NCI-H2029 (cell line): ENCODE data around the gene PLA2G12A.

Experiments
- DNase-seq: peaks from one replicate; lab custom pipeline; 2025; lab: John Stamatoyannopoulos, UW

PLA2G12A gene

DNA sequence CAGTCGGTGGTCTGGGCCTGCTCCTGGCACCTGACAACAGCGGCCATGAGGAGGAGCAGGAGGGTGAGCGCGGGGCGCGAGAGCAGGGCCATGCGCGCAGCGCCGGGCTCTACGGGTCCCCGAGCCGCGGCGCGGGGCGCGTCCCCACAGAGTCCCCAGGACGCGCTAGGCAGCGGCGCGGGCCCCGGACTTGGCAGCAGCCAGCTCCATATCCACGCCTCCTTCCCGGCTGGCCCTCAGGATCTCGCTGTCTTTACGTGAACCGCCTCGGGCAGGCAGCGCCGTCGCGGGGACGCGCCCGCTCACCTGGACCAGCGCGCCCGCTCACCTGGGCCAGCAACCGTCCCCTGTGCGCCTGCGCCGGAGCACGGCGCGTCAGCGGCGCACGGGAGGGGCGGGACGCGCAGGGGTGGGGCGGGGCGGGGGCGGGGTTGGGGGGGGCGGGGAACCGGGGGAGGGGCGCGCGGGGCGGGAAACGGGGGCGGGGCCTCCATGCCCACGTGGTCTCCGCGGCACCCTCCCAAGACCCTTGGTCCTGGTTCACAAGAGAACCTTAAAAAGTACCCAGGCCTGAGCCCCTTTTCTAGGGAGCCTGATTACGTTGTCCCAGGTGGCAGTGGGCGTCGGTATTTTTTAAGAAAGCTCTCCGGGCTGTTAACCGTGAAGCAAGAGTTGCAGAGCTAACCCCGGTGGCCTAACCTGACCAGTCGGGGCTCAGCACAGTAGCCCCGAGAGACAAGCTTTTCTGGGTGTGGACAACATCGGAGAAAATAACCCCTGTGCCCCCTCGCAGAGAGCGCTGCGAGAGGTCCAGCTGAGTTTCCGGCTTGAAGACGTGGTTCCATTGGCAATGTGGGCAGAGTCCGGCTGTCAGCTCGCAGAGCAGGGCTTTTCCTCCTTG is at the start of gene PLA2G12A:
PLA2G12A (minus strand) TSS at position 353 of the 901 bp plus-strand sequence; CDS start at position 92, 261 bp downstream.
- peak; percentile 82 for DNase-seq

DNA sequence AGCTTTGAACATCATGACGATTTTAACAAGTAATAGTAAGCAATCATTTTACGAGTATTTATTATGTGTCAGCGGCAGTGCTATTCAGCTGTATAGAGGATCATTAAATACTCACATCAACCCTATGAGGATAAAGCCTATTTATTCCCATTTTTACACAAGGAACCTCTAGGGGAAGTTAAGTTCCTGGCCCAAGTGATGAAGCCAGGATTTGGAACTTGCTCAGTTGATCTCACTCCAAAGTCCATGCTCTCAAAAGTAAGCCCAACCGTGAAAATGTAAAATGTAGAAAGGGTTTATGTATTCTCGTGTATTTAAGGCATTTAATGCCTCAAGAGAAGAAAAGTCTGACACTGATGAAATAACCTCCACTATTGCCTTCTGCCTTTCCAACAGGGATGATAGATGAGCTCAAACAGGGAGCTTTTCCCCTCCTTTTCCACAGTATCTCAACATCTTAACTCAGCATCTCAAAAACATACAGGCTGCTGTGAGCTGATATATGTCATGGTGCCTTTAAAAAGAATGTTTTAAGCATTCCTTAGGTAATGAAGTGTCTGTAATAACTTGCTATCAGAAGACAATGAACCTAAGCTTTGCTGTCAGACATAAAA is 35.0 kb upstream of the PLA2G12A start:
- no peak for DNase-seq

DNA sequence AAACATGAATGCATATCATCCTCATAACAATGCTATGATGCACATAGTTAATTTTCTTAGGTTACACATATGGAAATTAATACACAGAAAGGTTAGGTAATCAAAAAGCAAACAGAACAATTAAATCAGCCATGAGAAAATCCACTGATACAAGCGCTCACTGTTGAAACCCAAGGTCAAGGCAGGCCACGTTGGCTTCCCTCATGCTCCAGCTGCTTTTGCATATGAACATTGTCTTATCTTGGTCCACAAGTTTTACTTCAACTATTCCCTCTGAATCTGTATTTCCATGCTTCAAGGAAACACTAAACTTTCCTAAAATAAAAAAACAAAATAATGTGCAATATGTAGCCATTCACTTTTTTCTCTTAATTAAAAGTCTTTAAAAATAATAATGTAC is 34.5 kb upstream of the PLA2G12A start:
- DNase-seq, result no peak

DNA sequence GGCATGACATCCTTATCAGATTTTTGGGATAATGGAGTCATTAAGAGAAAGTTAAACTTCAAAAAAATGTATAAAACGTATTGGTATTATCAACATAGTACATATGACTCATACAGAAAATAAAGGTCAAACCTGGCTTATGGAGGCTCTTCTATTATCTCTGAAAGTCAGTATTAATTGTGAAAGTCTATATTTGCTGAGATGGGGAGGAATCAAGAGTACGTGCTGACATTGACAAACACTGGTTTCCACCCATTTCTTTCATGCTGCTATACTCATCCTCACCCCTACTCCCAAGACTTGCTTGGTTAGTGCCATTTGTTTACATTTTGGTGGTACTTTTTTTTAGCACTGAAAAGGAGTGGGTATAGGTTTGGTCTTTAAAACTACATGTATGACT is 30.8 kb upstream of the PLA2G12A start:
- no peak for DNase-seq

DNA sequence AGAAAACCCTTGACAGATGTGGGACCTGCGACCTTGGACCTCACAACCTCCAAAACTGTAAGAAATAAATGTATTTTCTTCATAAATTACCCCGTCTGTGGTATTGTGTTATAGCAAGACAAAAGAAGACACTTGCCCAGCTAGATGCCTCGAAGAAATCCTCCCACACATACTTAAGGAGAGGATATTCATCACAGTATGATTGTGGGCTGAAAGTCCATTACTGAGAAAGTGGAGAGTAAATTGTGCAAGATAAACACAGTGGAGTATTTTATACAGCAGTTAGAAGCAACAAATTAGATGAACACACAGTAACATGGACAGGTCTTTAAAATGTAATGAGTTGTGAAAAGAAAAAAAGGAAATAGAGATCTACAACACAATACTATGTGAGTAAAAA is 25.8 kb upstream of the PLA2G12A start:
- DNase-seq, result no peak

DNA sequence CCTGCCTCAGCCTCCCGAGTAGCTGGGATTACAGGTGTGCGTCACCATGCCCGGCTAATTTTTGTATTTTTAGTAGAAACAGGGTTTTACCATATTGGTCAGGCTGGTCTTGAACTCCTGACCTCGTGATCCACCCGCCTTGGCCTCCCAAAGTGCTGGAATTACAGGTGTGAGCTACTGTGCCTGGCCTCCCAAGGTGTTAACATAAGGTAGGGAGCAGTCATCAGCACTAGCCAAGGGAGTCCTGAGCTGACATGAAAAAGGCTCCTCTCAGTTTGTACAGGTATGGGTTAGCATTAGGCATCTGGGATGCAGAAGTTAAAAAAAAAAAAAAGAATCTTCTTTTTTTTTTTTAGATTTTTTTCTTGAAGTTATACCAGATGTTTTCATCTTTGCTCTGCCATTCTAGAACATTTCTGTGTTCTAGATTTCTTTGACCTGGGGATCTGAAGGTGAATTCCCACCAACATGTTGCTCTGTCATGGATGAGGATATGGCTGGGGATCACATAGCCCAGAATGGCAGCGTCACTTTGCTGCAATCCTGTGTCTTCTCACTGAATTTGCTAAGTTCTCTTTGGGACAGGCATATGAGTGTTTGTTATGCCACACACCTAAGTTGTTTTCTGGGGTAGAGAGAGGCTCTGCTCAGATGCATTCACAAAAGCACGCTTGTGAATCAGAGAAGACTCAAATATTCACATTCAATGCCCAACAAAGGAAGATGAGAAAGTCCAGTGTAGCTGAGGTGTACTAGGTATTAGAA is 24.4 kb upstream of the PLA2G12A start:
- no peak for DNase-seq

DNA sequence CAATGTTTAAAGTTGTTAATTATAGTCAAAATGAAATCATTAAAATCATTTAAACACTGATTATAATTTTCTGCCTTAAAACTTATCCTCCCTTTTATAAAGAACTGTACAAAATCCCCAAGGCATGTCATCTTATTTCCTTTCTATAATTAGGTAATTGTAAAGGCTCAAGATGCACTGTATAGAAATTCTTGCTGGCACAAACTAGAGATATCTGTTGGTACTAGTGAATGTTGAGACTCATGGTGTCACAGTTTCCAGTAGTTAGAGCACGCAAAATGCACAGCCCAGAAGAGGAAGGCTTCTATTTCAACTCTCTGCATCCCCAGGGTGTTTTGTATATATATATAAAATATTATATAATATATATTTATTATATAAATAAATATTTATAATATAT is 22.7 kb upstream of the PLA2G12A start:
- no peak for DNase-seq

DNA sequence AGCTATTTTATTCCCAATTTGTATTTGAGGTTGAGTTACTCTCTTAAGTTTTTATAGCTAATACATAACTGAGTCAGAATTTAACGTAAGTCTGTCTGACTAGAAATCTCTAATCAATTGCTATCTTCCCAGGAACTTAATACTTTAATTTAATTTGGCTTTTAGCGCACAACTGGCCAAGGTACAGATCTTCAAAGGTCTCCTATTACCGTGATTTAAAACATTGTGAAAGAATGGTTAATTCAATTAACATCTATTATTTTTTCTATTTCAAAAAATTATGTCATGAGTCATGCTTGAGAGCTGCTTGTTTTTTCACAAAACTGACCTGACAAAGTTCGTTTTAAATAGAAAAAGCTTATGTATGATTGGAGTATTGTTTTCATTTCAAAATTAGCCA is 22.0 kb upstream of the PLA2G12A start:
- no peak for DNase-seq

DNA sequence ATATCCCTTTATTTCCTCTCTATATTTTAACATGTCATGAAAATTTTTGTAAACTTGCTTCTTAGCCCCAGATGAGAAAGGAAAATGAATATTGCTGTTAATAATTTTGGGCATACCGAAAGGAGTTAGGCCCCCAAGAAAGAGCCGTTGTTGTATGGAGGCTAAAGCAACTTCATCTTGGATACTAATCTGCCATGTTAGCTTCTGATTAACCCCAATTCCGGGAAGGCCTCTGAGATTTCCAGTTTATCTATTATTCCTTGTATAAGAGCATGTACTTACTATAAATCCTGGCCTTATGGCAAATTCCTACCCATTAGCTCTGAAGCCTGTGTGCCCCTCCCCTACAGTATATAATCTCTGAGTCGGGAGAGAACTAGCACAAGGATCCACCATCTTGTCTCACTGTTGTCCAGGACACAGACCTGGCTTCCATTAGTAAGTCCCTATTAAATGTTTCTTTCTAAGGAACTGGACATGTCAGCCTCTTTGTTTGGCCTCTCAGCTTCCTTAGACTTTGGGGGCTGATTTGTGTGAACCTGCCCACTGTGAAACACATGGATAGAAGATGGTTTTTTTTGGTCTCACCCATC is 20.9 kb upstream of the PLA2G12A start:
- DNase-seq, result no peak

DNA sequence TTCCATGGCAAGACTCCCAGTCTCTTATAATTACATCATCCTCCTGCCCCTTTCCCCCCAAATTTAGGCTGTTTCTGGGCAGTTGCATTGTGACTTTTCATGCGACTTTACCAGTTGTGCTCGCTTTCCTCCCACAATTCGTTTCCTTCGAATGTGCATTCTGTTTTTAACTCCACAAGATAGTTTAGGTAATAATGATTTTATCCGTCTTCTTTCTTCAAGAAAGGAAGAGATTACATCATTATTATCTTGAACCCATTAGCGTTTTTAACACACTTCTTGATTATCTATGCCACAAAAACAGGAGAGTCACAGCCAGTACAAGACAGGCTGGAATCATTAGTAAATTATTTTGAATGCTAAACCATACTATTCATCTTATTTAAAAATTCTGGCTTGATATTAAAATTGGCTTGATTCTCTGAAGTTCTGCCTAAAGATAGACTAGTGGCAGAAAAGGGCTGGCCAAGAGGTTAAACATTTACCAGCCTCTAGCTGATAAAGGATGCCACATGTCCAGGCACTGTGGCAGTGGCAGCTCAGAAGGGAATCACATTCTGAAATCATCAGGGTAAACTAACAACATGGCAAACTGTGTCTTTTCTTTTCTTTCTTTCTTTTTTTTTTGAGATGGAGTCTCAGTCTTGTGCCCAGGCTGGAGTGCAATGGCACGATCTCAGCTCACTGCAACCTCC is 19.7 kb upstream of the PLA2G12A start:
- DNase-seq, result no peak

DNA sequence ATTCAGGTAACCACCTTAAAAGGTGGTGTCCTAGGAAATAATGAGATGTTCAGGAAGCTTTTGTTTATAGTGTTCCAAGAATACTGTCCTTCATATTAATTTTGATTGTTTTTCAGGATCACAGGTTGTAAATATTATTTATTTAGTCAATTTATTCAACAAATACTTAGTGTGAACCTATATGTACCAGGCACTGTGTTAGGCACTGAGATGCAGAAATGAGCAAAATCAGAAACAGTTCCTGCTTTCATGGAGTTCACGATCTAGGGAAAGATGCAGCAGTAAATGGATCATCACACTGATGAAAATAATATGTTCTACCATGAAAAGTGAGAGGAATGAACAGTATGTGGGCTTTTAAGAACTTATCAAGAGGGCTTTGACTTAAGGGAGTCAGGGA is 18.2 kb upstream of the PLA2G12A start:
- DNase-seq, result no peak

DNA sequence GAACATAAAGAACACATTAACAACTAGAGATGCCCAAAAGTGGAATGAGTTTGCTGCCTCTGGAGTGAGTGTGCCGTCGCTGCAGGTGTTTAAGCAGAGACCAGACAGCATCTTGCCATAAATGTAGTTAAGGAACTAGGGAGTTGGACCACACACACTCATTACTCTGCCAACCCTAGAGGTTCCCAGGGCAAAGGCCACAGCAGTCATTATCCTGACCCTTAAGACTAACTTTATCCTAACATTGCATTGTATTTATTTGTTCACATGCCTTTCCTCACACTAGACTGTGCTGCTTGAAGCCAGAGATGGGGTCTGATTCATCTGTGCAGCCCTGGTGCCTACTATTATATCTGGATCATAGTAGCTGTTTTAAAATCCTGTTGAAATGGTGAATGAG is 16.9 kb upstream of the PLA2G12A start:
- no peak for DNase-seq

DNA sequence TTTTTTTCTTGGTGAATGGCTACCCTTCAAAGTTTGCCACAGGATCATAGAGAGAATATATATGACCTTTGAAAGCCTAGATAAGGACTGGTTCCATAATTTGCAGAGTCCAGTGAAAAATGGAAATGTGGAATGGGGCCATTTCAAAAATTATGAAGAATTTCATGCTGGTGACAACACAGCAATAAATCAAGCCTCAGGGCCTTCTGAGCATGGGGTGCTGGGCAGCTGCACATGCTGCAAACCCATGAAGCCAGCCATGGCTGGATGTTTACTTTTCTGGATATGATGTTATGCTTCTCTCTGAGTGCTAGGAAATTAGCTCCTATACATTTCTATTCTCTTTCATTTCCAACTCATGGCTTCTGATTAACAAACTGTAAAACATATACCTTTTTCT is 16.0 kb upstream of the PLA2G12A start:
- DNase-seq, result no peak

DNA sequence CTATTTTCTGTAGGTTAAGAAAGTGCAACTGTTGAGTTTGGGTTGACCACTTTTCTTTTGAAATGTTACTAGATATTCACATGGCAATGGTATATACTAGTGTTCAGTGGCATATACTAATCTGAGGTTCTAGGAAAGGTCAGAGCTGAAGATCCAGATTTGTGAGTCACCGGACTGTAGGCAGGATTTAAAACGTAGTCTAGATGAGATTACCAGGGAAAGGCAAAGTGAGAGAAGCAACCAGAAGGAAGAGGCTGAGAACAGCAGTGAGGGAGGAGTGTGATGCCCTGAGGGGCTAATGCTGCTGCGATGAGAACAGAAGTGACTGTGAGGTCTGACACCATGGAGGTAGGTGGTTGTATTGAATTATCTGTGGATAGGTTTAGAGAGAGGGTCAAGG is 9.7 kb upstream of the PLA2G12A start:
- no peak for DNase-seq

DNA sequence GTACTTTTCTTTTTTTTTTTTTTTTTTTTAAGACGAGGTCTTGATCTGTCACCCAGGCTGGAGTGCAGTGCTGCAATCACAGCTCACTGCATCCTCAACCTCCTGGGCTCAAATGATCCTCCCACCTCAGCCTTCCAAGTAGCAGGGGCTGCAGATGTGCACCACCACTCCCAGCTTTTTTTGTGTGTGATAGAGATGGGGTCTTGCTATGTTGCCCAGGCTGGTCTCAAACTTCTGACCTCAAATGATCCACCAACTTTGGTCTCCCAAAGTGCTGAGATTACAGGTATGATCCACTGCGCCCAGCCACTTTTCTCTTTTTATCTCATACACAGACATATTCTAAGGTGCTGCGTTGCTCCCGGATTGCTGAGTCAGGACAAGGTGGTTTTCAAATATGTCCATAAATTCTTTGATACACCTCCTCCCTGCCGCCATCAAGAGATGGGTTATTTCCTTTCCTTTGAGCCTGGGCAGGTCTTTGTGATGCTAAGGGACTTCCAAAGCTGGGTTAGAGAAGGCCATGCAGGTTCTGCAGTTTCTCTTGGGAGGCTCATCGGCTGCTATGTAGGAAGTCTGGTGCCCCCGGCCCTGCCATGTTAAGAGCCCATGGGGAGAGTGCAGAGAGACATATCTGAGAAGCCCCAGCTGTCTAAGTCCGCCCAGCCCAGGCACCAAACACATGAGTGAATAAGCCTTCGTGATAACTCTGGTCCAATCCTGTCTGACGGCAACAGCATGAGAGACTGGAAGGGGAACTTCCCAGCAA is 8.4 kb upstream of the PLA2G12A start:
- no peak for DNase-seq

DNA sequence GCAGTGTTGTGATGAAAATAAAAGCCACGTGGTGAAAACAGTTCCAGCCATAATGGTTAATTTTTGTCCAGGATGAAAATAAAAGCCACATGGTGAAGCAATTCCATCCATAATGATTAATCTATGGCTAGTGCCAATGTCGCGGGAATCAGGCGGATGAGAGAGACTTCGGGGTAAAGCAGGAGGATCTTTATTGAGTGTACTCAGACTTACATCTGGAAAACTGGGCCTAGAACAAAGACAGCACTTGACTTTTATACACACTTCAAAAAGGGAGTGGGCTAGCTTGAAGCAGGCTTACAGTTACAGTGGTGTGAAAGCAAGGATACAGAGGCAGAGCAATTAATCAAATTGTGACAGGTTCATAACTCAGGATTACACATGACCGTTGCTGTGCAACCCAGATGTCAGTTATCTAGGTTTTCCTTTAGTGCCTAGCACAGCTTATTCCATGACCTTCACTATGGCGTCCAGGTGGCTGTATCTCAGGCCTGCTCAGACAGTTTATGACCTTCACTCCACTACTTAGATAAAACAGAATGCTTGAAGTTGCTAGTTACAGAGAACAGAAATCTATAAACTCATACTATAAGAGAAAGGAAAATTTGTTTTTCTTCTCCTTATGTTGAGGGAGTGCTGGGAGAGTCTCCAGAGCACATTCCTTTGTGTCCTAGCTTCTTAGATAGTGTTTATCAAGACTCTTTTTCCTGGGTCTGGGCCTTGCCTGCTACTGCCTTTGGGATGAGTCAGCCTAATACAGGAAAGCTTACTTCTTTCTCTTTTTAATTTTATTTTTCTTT is 5.9 kb upstream of the PLA2G12A start:
- no peak for DNase-seq

DNA sequence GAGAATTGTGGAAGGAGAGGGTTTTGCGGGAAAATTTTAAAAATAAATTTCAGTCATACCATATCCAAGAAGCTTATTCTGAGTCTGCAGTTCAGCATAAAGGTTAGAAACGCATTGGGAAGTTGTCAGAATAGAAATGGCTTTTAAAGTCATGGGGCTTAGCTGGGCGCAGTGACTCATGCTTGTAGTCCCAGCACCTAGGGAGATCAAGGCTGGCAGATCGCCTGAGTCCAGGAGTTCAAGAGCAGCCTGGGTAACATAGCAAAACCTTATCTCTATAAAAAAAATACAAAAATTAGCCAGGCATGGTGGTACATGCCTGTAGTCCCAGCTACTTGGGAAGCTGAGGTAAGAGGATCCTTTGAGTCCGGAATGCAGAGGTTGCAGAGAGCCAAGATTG is 3.9 kb upstream of the PLA2G12A start:
- DNase-seq, result no peak

DNA sequence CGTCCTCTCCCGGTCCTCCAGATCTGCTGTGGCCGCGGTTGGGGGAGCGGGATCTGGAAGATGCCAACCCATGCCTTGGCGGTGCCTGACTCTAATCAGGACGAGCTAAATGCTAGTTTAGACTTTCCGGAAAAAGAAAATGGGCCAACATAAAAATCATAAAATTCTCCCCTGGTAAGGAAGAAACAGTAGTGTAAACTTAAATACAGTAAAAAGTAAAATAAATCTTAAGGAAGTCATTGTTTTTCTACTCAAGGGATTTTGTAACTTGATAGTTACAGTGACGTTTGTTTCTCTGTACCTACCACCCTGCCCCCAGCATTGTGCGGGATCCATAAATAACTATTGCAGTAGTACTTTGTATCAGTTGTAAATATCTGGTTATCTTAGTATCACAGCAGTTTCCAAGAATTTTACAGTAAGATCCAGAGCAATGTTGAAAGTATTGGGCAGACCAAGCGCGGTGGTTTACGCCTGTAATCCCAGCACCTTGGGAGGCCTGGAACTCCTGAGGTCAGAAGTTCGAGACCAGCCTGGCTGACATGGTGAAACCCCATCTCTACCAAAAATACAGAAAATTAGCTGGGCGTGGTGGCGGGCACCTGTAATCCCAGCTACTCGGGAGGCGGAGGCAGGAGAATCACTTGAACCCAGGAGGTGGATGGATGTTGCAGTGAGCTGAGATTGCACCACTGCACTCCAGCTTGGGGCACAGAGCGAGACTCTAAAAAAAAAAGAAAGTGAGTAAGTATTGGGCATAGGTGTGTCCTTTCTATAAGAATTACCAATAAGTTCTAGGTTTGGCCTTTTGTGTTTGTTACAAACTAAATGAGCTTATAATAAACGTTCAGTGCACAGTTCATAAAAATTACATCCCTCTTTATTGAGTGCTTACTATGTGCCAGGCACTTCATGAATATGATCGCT is 1.0 kb upstream of the PLA2G12A start:
- DNase-seq, result no peak

DNA sequence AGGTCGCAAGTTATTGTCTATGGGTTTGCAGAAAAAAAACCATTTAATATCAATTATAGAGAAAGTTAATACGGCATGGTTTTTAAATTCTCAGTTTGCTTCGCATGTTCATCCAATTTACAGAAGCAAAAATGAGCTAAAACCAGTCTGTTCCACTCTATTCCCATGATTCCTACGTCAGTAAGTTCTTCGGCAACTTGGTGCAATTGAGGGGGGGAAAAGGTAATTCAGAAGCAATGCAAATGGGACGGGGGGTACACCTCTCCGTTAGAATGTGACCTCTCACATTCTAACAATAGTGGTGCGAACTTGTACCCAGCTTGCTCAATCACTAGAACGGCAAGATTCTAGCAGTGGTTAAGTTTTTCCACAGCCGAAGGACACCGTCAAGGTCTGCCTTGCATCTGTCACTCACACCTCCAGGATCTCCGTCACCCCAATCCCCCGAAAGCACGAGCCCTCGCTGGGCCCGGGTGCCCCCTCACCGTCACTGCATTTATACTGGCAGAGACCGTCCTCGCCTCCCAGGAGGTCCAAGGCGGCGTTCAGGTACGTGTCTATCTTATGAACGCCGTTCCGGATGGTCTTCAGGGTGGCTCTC is 653 bp downstream of the PLA2G12A start:
- no peak for DNase-seq
